ENCODE results near the gene LAMB3. TPM values are rescaled to one million over a fixed set of nuclear protein-coding genes. Genes with fewer than 3 reads are reported as not detected.
"Not testable (repeated sequence)": the region's sequence is repeated elsewhere in the genome, so short reads cannot be mapped to it uniquely, and the experiment has no call there.

LAMB3 gene
- total RNA-seq = 15.8 and 18.3 TPM in 2 replicates

DNA sequence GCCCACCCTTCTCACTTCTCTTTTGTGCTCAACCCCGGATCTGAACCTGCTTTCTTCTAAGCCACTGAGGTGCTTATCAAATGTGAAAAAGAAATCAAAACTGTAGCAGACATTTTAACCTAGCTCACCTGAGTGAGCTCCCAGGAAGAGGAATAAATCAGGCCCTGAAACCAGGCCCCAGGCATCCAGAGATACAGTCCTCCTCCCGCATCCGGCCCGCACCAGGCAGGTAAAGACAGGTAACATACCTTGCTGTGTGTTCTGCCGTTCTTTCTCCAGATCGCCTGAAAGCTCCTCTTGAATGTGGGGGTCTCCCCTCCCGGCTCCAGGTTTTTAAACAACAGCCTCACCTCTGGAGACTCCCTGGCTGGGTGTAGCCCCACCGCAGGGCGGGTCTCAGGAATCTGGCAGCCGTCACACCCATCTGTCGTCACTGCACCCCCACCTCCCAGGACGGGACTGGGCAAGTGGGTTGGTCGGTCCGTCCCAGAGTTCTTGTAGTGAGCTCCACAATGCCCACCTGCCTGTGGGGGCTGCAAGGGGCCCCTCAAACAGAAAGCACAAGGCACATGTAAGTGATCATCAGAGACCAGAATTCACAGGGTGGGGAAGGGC is at the start of gene LAMB3:
TSS of gene LAMB3 (minus strand) at position 305 of the 615 bp plus-strand sequence. CDS start 1,481 bp downstream, outside the sequence.
- no peak for DNase-seq (ENCODE audit: low spot score)
- H3K36me3 Mint-ChIP-seq (ENCODE audit: low read depth) = peaks cover 4% of the 10 kb centered on the region
- H3K4me1 Mint-ChIP-seq (ENCODE audit: low read depth) = peaks cover 74% of the 10 kb centered on the region
- H3K9me3 Mint-ChIP-seq = no peaks in the 10 kb centered on the region
- H3K4me3 Mint-ChIP-seq = peak within 1 kb of the TSS; percentile 58
- no peaks in the 10 kb centered on the region for H3K27me3 Mint-ChIP-seq (ENCODE audit: insufficient read depth)
- peak within 1 kb of the TSS; percentile 96 for H3K27ac Mint-ChIP-seq
- intact Hi-C loops (cut with micrococcal nuclease) = loop anchor here (2.0 kb wide), 1 partner anchor 45 kb away; no protein-coding TSS in a partner anchor

DNA sequence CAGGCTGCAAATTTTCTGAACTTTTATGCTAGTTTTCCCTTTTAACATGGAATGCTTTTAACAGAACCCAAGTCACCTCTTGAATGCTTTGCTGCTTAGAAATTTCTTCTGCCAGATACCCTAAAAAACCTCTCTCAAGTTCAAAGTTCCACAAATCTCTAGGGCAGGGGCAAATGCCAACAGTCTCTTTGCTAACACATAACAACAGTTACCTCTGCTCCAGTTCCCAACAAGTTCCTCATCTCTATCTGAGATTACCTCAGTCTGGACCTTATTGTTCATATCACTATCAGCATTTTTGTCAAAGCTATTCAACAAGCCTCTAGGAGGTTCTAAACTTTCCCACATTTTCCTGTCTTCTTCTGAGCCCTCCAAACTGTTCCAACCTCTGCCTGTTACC is 48.5 kb upstream of the LAMB3 start:
- H3K27me3 Mint-ChIP-seq (ENCODE audit: insufficient read depth); DNase-seq (ENCODE audit: low spot score); intact Hi-C loops (cut with micrococcal nuclease); H3K9me3 Mint-ChIP-seq; H3K4me3 Mint-ChIP-seq: not testable (repeated sequence)
- Mint-ChIP-seq H3K36me3 (ENCODE audit: low read depth) (peaks cover 25% of the 10 kb centered on the region), H3K27ac (peak overlapping the region; percentile 10), H3K4me1 (ENCODE audit: low read depth) (peaks cover 78% of the 10 kb centered on the region)

GRCh38 chr1:209697126-209697525 is 44.9 kb upstream of the LAMB3 start:
- Mint-ChIP-seq H3K27ac (peak overlapping the region; percentile 71), H3K27me3 (ENCODE audit: insufficient read depth) (no peaks in the 10 kb centered on the region), H3K36me3 (ENCODE audit: low read depth) (peaks cover 20% of the 10 kb centered on the region), H3K4me1 (ENCODE audit: low read depth) (peaks cover 85% of the 10 kb centered on the region), H3K4me3 (no peak overlapping the region), H3K9me3 (peaks cover 6% of the 10 kb centered on the region)
- no peak for DNase-seq (ENCODE audit: low spot score)
- intact Hi-C loops (cut with micrococcal nuclease) = loop anchor here (2.0 kb wide), 1 partner anchor 14 kb away; no protein-coding TSS in a partner anchor

DNA sequence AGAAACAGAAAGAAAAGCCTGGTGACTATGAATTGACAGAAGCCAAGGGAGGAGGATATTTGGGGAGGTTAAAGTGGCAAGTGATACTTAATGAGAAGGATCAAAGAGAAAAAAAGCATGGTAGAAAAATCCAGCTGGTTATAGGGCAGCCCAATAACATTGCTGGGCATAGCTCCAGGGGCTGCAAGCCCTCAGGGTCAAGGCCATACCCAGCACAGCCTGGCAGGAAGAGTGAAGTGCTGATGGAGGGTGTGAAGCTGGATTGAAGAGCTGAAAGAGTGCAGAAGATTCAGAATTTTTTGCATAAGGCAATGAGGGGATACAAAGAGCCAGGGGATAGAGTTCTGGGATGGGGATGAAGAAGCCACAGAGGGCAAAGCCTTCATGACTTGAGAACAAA is 44.4 kb upstream of the LAMB3 start:
- no peak for DNase-seq (ENCODE audit: low spot score)
- Mint-ChIP-seq H3K4me3 (peak overlapping the region; percentile 10), H3K36me3 (ENCODE audit: low read depth) (peaks cover 19% of the 10 kb centered on the region), H3K4me1 (ENCODE audit: low read depth) (peaks cover 86% of the 10 kb centered on the region), H3K9me3 (peaks cover 6% of the 10 kb centered on the region), H3K27me3 (ENCODE audit: insufficient read depth) (no peaks in the 10 kb centered on the region), H3K27ac (peak overlapping the region; percentile 71)
- intact Hi-C loops (cut with micrococcal nuclease) = loop anchor here (2.0 kb wide), 1 partner anchor 14 kb away; no protein-coding TSS in a partner anchor

GRCh38 chr1:209692745-209693504 is 40.7 kb upstream of the LAMB3 start:
- Mint-ChIP-seq H3K36me3 (ENCODE audit: low read depth) (peaks cover 20% of the 10 kb centered on the region), H3K4me1 (ENCODE audit: low read depth) (peaks cover 70% of the 10 kb centered on the region), H3K9me3 (no peaks in the 10 kb centered on the region), H3K27ac (peak overlapping the region; percentile 74), H3K4me3 (peak overlapping the region; percentile 3), H3K27me3 (ENCODE audit: insufficient read depth) (no peaks in the 10 kb centered on the region)
- DNase-seq (ENCODE audit: low spot score) = peak; percentile 65
- intact Hi-C loops (cut with micrococcal nuclease) = loop anchor here (1.0 to 2.0 kb wide), 9 partner anchors 18 to 124 kb away; partner anchors contain the start of gene G0S2

DNA sequence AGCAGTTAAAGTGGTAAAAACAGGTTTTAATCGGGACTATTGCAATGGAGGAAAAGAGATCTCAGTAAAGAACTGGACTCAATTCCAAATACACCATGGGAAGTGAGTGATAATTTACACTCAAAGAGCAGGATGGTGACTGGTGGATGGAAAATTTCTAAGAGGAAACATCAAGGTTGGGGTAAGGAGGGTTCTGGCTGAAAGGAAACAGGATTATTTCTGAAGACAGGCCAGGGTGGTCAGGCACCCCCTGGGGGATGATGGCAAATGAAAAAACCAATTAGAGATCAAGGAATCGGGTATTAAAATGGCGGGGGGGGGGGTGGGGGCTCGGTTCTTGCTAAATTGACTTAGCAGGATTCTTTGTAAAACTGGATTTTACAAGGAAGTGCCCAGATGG is 40.1 kb upstream of the LAMB3 start:
- peak overlapping the region; percentile 68 for H3K27ac Mint-ChIP-seq
- H3K4me1 Mint-ChIP-seq (ENCODE audit: low read depth) = peaks cover 73% of the 10 kb centered on the region
- no peak overlapping the region for H3K4me3 Mint-ChIP-seq
- intact Hi-C loops (cut with micrococcal nuclease) = loop anchor here (2.0 kb wide), 2 partner anchors 31 to 41 kb away; no protein-coding TSS in a partner anchor
- peaks cover 18% of the 10 kb centered on the region for H3K36me3 Mint-ChIP-seq (ENCODE audit: low read depth)
- no peaks in the 10 kb centered on the region for H3K9me3 Mint-ChIP-seq
- no peaks in the 10 kb centered on the region for H3K27me3 Mint-ChIP-seq (ENCODE audit: insufficient read depth)
- no peak for DNase-seq (ENCODE audit: low spot score)

- Mint-ChIP-seq H3K27ac (no peak overlapping the region), H3K4me1 (ENCODE audit: low read depth) (peaks cover 73% of the 10 kb centered on the region), H3K27me3 (ENCODE audit: insufficient read depth) (no peaks in the 10 kb centered on the region), H3K36me3 (ENCODE audit: low read depth) (peaks cover 16% of the 10 kb centered on the region), H3K9me3 (no peaks in the 10 kb centered on the region), H3K4me3 (no peak overlapping the region)
- intact Hi-C loops (cut with micrococcal nuclease) = no loop called here
- DNase-seq (ENCODE audit: low spot score) = no peak
Measured at GRCh38 chr1:209691237-209691636, 39.0 kb upstream of the LAMB3 start.

DNA sequence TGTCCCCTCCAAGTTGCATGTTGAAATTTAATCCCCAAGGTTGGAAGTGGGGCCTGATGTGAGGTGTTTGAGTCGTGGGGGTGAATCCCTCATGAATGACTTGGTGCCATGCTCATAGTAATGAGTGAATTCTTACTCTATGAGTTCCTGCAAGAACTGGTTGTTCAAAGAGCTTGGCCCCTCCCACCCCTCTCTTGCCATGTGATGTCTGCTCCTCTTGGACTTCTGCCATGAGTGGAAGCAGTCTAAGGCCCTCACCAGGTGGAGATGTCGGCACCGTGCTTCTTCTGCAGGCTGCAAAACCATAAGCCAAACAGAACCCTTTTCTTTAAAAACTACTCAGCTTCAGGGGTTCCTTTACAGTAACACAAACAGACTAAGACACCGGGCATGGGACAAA is 37.3 kb upstream of the LAMB3 start:
- Mint-ChIP-seq H3K36me3 (ENCODE audit: low read depth) (peaks cover 16% of the 10 kb centered on the region), H3K27ac (no peak overlapping the region), H3K9me3 (no peaks in the 10 kb centered on the region), H3K4me3 (no peak overlapping the region), H3K27me3 (ENCODE audit: insufficient read depth) (no peaks in the 10 kb centered on the region), H3K4me1 (ENCODE audit: low read depth) (peaks cover 73% of the 10 kb centered on the region)
- intact Hi-C loops (cut with micrococcal nuclease) = no loop called here
- DNase-seq (ENCODE audit: low spot score) = no peak

- H3K27me3 Mint-ChIP-seq (ENCODE audit: insufficient read depth) = no peaks in the 10 kb centered on the region
- no peak overlapping the region for H3K4me3 Mint-ChIP-seq
- H3K36me3 Mint-ChIP-seq (ENCODE audit: low read depth) = peaks cover 16% of the 10 kb centered on the region
- no peak for DNase-seq (ENCODE audit: low spot score)
- no peaks in the 10 kb centered on the region for H3K9me3 Mint-ChIP-seq
- H3K4me1 Mint-ChIP-seq (ENCODE audit: low read depth) = peaks cover 66% of the 10 kb centered on the region
- intact Hi-C loops (cut with micrococcal nuclease) = no loop called here
- no peak overlapping the region for H3K27ac Mint-ChIP-seq
Measured at GRCh38 chr1:209688746-209689234, 36.6 kb upstream of the LAMB3 start.

GRCh38 chr1:209686322-209686721 is 34.1 kb upstream of the LAMB3 start:
- intact Hi-C loops (cut with micrococcal nuclease) = loop anchor here (2.0 kb wide), 1 partner anchor 14 kb away; no protein-coding TSS in a partner anchor

DNA sequence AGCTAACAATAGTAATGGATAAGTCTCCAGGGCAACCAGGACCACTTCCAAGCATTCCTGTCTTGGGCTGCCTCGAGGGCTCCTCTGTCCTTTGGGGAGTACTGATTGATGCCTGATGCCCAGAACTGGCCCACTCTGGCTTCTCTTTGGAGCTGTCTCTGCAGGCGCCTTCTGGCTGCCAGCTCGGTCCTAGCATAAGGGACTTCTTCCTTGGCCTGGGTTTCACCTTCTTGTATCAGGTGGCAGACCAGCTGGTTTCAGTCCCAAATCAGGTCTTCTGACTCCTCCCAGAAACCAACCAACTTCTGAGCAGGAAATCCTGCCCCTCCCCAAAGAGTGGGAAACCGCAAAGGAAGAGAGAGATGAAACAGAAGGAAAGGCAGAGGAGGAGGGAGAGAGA is 33.6 kb upstream of the LAMB3 start:
- no peaks in the 10 kb centered on the region for H3K27me3 Mint-ChIP-seq (ENCODE audit: insufficient read depth)
- DNase-seq (ENCODE audit: low spot score) = peak; percentile 58
- no peaks in the 10 kb centered on the region for H3K9me3 Mint-ChIP-seq
- H3K4me3 Mint-ChIP-seq = peak overlapping the region; percentile 74
- intact Hi-C loops (cut with micrococcal nuclease) = loop anchor here (2.0 kb wide), 1 partner anchor 13 kb away; no protein-coding TSS in a partner anchor
- H3K4me1 Mint-ChIP-seq (ENCODE audit: low read depth) = peaks cover 45% of the 10 kb centered on the region
- H3K27ac Mint-ChIP-seq = peak overlapping the region; percentile 82
- peaks cover 18% of the 10 kb centered on the region for H3K36me3 Mint-ChIP-seq (ENCODE audit: low read depth)

More at GRCh38 chr1:209686322-209686721, 34.1 kb upstream of the LAMB3 start:
- no peak for DNase-seq (ENCODE audit: low spot score)
- Mint-ChIP-seq H3K27me3 (ENCODE audit: insufficient read depth) (no peaks in the 10 kb centered on the region), H3K4me3 (peak overlapping the region; percentile 74), H3K36me3 (ENCODE audit: low read depth) (peaks cover 16% of the 10 kb centered on the region), H3K9me3 (no peaks in the 10 kb centered on the region), H3K4me1 (ENCODE audit: low read depth) (peaks cover 45% of the 10 kb centered on the region), H3K27ac (peak overlapping the region; percentile 82)

GRCh38 chr1:209678981-209679539 is 26.8 kb upstream of the LAMB3 start:
- H3K9me3 Mint-ChIP-seq = no peaks in the 10 kb centered on the region
- DNase-seq (ENCODE audit: low spot score) = no peak
- H3K36me3 Mint-ChIP-seq (ENCODE audit: low read depth) = peaks cover 28% of the 10 kb centered on the region
- no peak overlapping the region for H3K4me3 Mint-ChIP-seq
- intact Hi-C loops (cut with micrococcal nuclease) = loop anchor here (1.0 to 10.0 kb wide), 2 partner anchors 68 to 256 kb away; partner anchors contain the start of gene SYT14
- peaks cover 2% of the 10 kb centered on the region for H3K27me3 Mint-ChIP-seq (ENCODE audit: insufficient read depth)
- H3K4me1 Mint-ChIP-seq (ENCODE audit: low read depth) = peaks cover 49% of the 10 kb centered on the region
- H3K27ac Mint-ChIP-seq = no peak overlapping the region
